ENCODE data around the gene SUSD6. TPM values are rescaled to one million over a fixed set of nuclear protein-coding genes. Genes with fewer than 3 reads are reported as not detected.

Gene SUSD6
- polyA plus RNA-seq, 1 experiment: 14.4 TPM

DNA sequence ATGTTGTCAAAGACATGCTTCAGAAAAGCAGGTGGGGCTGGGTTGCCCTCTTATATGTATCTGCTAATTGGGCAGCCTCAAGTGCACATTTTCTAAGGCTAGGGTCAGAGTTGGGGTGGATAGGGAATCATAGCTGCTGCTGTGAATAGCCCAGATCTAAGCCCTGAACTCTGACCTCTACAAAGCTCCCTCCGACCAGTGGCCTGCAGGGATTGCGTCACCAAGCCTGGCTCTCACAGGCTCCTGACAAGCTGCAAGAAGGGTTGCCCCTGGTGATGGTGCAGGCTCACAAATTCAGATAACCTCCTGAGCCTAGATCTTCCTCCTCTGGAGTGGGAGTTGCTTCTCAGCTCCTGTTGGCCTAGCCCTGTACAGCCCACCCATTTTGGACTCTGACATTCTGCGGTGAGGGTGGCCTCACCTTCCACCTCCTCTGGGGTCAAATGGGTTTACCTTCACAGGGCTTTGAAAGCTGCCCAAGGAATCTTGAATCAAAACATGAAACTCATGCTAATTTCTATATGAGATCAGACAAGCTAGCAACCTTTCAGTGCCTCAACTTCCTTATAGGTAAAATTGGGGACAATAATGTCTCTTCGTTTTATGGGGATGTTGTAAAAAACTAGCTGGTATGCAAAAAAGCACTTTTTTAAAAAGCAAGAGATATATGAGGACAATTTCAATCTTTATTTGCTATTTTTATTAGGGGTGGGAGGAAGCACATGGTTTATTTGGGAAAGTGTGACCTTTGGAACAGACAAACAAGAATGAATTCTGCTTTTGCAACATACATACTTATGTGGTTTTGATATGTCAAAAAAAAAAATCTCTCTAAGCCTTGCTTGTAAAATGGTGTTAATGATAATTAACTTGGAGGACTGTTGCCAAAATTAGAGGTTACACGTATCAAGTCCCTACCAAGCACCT is 4.9 kb upstream of the SUSD6 start:
- CTCF ChIA-PET: interaction anchor here (1.3 to 3.3 kb wide), 4 partner anchors 22 to 121 kb away, joined by 3 to 24 read pairs (median 4); no protein-coding TSS in a partner anchor
- TF ChIP-seq, protein P1, sequence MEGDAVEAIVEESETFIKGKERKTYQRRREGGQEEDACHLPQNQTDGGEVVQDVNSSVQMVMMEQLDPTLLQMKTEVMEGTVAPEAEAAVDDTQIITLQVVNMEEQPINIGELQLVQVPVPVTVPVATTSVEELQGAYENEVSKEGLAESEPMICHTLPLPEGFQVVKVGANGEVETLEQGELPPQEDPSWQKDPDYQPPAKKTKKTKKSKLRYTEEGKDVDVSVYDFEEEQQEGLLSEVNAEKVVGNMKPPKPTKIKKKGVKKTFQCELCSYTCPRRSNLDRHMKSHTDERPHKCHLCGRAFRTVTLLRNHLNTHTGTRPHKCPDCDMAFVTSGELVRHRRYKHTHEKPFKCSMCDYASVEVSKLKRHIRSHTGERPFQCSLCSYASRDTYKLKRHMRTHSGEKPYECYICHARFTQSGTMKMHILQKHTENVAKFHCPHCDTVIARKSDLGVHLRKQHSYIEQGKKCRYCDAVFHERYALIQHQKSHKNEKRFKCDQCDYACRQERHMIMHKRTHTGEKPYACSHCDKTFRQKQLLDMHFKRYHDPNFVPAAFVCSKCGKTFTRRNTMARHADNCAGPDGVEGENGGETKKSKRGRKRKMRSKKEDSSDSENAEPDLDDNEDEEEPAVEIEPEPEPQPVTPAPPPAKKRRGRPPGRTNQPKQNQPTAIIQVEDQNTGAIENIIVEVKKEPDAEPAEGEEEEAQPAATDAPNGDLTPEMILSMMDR (IDR thresholded peaks at IDR 0.05; ENCODE audit: low read depth, low read length): no peak

DNA sequence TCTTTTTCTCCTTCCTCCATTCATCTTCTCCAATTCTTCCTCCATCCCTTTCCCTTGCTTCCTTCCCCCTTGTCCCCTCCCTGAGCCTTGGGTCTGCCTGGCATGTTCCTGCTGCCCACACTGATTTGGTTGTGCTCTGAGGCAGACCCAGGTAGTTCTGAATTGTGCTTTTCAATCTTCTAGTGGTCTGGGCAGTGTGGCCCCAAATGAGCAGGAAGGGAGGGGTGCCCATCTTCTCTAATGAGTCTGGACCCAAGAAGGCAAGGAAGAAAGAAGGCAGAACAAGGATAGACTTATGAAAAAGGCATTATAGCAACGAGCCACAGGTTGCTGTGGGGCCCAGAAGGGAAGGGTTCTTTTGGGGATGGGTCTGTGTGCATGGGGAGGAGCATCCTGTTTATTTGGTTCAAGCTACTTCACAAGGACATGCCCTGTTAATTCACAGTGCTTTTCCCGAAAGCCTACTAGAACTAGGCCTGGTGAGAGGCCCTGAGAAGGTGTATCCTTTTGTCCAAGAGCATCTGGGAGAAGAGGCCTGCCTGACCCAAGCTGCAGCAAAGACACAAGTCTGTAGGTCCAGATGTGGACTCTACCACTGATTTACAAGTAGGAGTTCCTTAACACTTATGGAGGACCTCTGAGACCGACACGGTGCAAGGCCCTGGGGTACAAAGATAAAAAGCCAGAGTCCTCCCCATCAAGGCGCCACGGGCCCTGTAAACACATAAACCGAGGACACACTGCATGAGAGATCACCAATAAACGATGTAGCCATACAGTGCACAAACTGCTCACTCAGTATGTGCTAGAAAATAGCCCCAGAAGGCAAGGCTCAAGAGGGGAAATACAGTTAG is 1.1 kb upstream of the SUSD6 start:
- CTCF ChIA-PET: interaction anchor here (0.6 to 1.3 kb wide), 3 partner anchors 30 to 117 kb away, joined by 3 to 6 read pairs (median 3); no protein-coding TSS in a partner anchor
- H3K4me3 ChIP-seq (ENCODE audit: low read depth, low read length): peak overlapping the region; percentile 67
- H3K9me3 ChIP-seq (ENCODE audit: control insufficient read depth, insufficient read depth, low read length): no peaks in the 10 kb centered on the region; the same call in 1 of the 2 replicates
- DNase-seq (ENCODE audit: low read depth, low spot score): no peak
- POLR2A ChIA-PET: interaction anchor here (0.6 to 1.6 kb wide), 2 partner anchors 89 to 157 kb away, joined by 4 to 6 read pairs; partner anchors contain the start of gene SRSF5
- no peaks in the 10 kb centered on the region for H3K27me3 ChIP-seq (ENCODE audit: control insufficient read depth, insufficient read depth, low read length)
- TF ChIP-seq, protein P1 (IDR thresholded peaks at IDR 0.05; ENCODE audit: low read depth, low read length): no peak
- peak overlapping the region; percentile 57 for H3K27ac ChIP-seq (ENCODE audit: low read depth, low read length)

More for the DNA sequence above, 4.9 kb upstream of the SUSD6 start:
- no peak overlapping the region for H3K27ac ChIP-seq (ENCODE audit: low read depth, low read length)
- H3K27me3 ChIP-seq (ENCODE audit: control insufficient read depth, insufficient read depth, low read length): no peaks in the 10 kb centered on the region
- H3K9me3 ChIP-seq (ENCODE audit: control insufficient read depth, insufficient read depth, low read length): no peaks in the 10 kb centered on the region
- no peak overlapping the region for H3K4me3 ChIP-seq (ENCODE audit: low read depth, low read length)
- POLR2A ChIA-PET: interaction anchor here (0.7 kb wide), 1 partner anchor 160 kb away, joined by 3 read pairs; the partner anchor contains the start of gene SRSF5
- DNase-seq (ENCODE audit: low read depth, low spot score): no peak

DNA sequence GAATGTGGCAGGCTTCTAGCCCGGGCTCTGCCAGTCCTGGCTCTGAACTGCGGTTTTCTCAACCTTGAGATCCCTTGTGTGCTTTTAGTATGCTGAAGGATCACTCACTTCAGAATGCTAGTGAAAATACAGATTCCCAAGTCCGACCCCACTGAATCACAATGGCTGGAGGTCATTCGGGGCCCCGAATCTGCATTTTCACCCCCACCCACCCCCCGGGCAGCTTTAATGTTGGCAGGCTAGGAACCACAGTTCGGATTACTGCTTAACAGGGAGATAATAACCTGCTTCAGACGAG is 573 bp upstream of the SUSD6 start:
- Histone ChIP-seq H3K27ac (ENCODE audit: low read depth, low read length) (peak overlapping the region; percentile 57), H3K9me3 (ENCODE audit: control insufficient read depth, insufficient read depth, low read length) (no peaks in the 10 kb centered on the region; the same call in 1 of the 2 replicates), H3K4me3 (ENCODE audit: low read depth, low read length) (peak overlapping the region; percentile 67), H3K27me3 (ENCODE audit: control insufficient read depth, insufficient read depth, low read length) (no peaks in the 10 kb centered on the region)
- ChIA-PET CTCF (interaction anchor here (0.6 to 1.3 kb wide), 3 partner anchors 31 to 116 kb away, joined by 3 to 6 read pairs (median 3); no protein-coding TSS in a partner anchor), POLR2A (interaction anchor here (0.6 to 1.6 kb wide), 4 partner anchors 18 to 157 kb away, joined by 3 to 6 read pairs (median 4); partner anchors contain the start of gene SRSF5)
- no peak for DNase-seq (ENCODE audit: low read depth, low spot score)
- TF ChIP-seq, protein P1 (IDR thresholded peaks at IDR 0.05; ENCODE audit: low read depth, low read length): no peak

DNA sequence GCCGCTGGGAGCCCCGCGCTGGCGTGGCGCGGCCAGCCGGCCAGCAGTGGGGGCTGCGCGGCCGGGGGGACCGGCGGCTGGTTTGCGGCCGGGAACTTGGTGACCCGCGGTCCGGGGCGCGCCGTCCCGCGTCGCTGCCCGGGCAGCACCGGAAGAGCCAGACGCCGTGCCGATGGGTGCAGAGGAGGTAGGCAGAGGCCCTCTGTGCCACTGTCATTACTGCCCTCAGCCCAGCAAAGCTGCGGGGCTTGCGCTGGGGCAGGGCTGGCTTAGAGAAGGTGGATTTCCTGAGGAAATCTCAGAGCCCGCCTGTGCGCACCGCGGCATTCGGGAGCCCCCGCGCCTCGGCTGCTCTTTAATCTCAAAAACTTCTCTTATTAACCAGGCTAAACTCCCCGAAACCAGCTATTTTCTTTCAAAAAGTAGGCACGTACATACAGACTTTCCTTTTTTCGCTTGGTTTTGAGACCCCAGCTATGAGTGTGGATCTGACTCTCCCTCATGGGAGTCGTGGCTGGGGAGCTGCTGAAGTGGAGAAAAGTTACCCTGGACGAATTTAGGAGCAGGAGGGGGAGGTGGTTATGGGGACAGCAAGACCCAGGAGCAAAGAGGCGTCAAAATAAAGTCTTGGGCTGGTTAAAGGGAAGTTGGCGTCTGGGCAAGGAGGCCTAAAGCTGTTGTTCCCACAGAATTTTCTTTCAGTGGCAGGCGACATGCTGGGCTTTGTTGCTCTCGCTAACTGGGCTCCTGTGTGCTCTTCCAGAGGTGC is 802 bp downstream of the SUSD6 start:
- ChIA-PET POLR2A (interaction anchor here (0.5 to 2.1 kb wide), 4 partner anchors 13 to 155 kb away, joined by 3 to 6 read pairs (median 4); partner anchors contain the start of gene SRSF5), CTCF (interaction anchor here (0.9 to 1.0 kb wide), 2 partner anchors 47 to 117 kb away, joined by 3 to 4 read pairs; no protein-coding TSS in a partner anchor)
- no peak for DNase-seq (ENCODE audit: low read depth, low spot score)
- Histone ChIP-seq H3K4me3 (ENCODE audit: low read depth, low read length) (peak overlapping the region; percentile 82), H3K27me3 (ENCODE audit: control insufficient read depth, insufficient read depth, low read length) (no peaks in the 10 kb centered on the region), H3K27ac (ENCODE audit: low read depth, low read length) (peak overlapping the region; percentile 61), H3K9me3 (ENCODE audit: control insufficient read depth, insufficient read depth, low read length) (no peaks in the 10 kb centered on the region; the same call in 1 of the 2 replicates)
- TF ChIP-seq, protein P1 (IDR thresholded peaks at IDR 0.05; ENCODE audit: low read depth, low read length): no peak

Data from AG04450 (cell line).